Peyer's patch (tissue), 4 donors: ENCODE data around the gene AMFR.

Experiments used
- CTCF ChIP-seq, 6 experiments: fragments of 450-650 bp in 4 of 6; fragments of 200-600 bp in 2 of 6; sonication (generic) in 1 of 6; IDR thresholded peaks; one replicate each; pipeline ENCODE4 v1.5.1; 2017 to 2019; ENCODE audit warnings: antibody characterized with exemption in 6 of 6, mild to moderate bottlenecking in 3 of 6, moderate library complexity in 1 of 6
- POLR2A ChIP-seq, 2 donors: fragments of 450-650 bp; IDR thresholded peaks; one replicate each; pipeline ENCODE4 v1.5.1; 2017; ENCODE audit warnings: antibody characterized with exemption in 2 of 2, mild to moderate bottlenecking in 2 of 2, moderate library complexity in 2 of 2

GRCh38 chr16:56362706-56363105 is 62.6 kb downstream of the AMFR start:
- TF ChIP-seq CTCF (IDR thresholded peaks at IDR 0.05) (no peak), POLR2A (IDR thresholded peaks at IDR 0.05) (no peak)
